Stimulated activated CD4-positive, alpha-beta T cell treated with anti-CD3 and anti-CD28 coated beads, Interleukin-2, amount 100 ng/mL, for 4 hours (primary cell): ENCODE data around the gene MDP1.
"Not testable (repeated sequence)": the region's sequence is repeated elsewhere in the genome, so short reads cannot be mapped to it uniquely, and the experiment has no call there.

ENCODE experiments used
- DNase-seq: peaks from one replicate; pipeline ENCODE4 v3.0.0-alpha.2; 2020; ENCODE audit warnings: low read depth

MDP1 gene

DNA sequence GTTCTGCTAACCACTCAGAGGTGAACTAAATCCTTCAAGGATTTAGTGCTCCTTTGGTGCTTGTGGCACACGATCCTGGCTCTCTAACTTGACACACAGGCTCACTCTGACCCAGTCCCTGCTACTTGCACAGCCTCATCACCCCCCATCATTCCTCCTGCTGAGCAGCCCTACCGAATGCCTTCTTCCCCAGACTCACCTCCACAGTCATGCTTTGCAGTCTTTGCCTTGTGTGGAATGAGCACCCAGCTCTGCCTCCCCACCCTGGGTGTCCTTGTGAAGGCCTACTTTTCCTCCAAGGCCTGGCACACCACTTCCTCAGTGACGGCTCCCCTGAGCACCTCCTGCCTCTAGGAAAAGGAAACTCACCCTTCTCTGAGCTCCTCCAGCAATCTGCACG is 34.5 kb upstream of the MDP1 start:
- DNase-seq = no peak

GRCh38 chr14:24249230-24250021 is 33.6 kb upstream of the MDP1 start:
- DNase-seq = no peak

- DNase-seq = no peak
Measured at GRCh38 chr14:24247422-24247821, 31.6 kb upstream of the MDP1 start.

DNA sequence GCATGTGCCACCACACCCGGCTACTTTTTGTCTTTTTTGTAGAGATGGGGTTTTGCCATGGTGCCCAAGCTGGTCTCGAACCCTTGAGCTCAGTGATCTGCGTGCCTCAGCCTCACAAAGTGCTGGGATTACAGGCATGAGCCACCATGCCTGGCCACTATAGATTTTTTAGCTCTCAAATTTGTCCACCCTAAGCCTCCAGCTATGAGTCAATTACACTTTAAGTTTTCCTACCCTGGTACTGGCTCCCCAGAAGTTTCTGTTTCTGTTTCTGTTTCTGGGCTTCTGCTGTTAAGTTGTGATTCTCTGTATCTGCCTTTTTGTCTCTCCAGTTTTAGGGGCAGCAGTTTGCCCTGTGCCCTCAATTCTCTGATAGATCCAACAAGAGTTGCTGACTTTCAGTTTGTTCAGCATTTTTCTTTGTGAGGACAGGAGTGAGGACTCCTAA is 30.9 kb upstream of the MDP1 start:
- no peak for DNase-seq

DNA sequence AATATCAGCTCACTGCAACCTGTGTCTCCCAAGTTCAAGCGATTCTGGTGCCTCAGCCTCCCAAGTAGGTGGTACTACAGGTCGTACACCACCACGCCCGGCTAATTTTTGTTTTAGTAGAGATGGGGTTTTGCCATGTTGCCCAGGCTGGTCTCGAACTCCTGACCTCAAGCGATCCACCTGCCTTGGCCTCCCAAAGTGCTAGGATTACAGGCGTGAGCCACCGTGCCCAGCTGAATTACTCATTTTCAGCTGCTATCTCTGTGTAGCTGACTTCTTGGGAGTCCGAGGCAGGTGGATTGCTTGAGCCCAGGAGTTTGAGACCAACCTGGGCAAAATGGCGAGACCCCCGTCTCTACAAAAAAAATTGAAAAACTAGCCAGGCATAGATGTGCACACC is 29.5 kb upstream of the MDP1 start:
- DNase-seq = not testable (repeated sequence)

- DNase-seq = no peak
Measured at GRCh38 chr14:24243336-24243836, 27.5 kb upstream of the MDP1 start.

DNA sequence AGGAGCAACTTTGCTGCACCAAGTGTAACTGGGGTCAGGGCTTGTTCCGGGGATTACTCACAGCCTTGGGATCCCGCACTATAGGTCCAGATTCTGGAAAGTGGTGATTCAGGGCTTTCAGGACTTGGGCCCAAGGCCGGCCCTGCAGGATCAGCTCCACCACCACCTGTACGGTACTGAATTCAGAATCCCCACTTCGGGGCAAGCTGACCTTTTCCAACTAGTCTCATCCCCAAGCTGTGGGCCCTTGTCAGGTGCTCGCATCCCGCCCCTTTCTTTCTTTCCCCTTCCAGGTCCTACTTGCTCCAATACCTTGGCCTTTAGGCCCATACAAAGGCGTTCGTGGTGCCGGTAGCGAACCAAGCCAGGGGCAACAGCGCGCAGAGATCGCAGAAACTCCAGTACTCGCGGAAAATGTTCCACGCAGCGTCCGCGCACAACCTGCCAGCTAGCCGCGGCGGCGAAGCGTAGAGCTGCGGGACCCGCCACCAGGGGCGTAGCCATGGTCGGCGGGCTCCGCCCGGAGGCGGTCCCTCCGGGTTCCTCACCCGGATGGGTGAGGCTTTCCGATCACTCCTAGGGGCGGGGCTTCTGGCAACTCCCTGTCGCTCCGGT is 26.1 kb upstream of the MDP1 start:
- peak; percentile 95 for DNase-seq

GRCh38 chr14:24240110-24240918 is 24.4 kb upstream of the MDP1 start:
- DNase-seq = no peak

DNA sequence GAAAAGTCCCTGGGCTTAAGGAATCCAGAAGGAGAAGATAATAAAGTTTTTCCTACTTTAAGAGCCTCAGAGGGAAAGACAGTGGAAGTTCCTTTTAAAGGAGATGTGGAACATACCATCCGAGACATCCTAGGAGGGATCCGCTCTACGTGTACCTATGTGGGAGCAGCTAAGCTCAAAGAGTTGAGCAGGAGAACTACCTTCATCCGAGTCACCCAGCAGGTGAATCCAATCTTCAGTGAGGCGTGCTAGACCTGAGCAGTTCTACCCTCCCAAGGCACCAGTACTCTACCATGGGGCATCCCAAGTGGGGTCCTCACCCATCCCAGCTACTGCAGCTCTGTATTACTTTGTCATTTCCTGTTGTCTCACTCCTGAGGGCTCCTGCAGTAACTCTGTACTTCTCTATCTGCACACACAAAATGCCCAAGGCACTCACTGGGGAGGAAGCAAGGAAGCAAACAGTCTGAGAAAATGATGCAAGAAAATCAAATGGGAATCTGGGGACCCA is 22.7 kb upstream of the MDP1 start:
- no peak for DNase-seq

DNA sequence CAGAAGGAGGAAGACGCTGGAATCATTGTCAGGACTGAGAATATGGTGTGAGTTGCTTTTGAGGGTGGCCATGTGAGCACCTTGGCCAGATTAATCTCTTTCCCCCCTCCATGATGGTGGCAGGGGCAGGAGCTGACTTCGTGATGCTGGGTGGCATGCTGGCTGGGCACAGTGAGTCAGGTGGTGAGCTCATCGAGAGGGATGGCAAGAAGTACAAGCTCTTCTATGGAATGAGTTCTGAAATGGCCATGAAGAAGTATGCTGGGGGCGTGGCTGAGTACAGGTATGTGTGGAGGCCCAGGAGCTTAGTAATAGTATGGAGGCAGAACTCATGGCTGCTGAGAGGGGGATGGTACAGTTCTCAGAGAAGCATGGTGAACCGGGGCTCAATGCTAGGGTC is 22.3 kb upstream of the MDP1 start:
- peak; percentile 36 for DNase-seq

DNA sequence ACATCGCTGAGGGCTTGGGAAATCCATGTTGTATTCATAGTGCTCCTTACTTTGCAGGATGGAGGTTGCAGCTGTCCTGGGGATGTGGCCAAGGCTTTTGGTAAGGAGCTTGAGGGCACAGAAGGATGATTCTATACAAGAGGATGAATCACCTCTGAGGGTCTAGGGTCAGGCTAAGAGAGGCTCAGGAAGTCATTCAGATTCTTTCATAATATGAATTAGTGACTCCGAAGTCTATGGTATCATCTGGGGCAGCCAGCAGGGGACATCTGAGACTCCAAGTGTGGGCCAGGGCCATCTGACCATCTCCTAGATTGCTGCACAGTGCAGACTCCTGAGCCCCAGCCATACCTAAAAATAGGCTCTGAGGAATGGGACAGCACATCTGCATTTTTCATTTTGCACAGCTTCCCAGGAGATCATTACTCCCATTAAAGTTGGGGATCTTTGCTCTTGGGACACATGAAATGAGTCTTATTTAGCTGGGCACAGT is 21.6 kb upstream of the MDP1 start:
- DNase-seq = no peak

GRCh38 chr14:24236689-24237462 is 21.0 kb upstream of the MDP1 start:
- DNase-seq = no peak

DNA sequence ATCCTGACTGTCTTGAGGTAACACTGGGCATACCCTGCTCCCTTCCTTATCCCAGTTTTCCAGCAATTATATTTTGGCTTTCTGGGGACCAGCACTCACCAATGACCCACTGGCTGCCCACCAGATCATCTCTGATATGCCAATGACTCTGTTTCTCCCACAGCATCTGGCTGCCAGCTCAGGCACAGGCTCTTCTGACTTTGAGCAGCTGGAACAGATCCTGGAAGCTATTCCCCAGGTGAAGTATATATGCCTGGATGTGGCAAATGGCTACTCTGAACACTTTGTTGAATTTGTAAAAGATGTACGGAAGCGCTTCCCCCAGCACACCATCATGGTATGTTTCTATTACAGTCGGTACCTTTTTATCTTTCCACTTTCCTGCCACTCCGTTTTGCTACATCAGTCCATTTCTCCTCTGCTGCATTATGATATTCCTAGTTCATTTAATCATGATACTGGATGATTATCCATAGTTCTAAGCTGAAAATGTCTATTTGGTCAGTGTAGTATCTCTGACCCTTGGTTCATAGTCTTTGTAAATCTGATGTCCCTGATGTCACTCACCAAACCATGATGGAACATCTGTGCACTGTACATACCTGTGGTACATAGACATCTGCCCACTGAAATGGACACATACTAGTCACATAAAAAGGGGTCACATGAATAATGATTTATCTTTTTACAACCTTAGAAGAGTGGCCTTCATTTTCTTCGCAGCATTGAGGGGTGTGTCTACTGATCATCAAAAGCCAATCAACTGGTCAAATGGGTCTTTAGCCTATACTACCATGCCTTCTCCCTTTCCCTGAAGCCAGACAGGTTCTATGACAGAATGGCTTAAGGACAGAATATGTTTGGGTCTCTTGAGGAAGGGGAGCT is 20.2 kb upstream of the MDP1 start:
- DNase-seq = no peak

DNA sequence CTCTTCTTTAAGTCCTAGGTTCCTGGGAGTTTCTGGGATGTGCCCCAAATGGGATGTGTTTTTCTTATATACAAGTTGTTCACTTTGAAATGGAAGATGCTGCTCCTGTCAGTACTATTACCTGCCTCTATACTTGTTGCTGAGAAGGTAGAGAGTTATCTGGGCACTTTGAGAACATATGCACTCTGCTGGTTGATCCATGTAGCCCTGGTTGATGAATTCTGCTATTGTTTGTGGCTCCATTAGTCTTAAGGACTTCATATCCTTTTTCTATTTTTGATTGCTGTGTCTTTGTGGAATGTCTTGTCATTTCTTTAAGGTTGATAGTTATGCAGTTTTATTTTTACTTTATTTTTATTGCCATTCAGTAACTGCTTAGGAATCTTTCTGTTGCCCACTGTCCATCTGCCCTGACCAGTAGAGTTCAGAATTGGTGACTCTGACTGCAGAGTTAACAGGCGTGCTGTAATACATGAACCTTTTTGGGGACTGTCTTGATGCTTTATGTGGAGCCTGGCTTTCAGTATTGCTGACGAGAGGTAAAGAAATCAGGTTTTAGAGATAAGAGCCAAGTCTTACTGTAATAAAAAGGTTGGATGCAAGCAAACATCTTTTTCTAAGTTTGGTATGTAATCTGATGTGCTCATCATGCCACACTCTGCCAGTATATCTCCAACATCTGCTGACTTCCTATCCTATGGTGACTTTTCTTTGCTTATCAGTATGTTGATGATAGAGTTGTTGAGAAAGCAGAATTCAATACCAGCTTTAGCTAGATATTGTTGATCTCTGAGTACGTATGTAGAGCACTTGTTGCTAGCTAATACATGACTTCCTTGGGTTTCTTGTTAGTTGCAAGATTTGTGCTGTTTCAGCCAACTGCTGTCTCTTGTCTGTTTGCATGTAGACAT is 18.5 kb upstream of the MDP1 start:
- no peak for DNase-seq

- DNase-seq = no peak
Measured at GRCh38 chr14:24233538-24233866, 17.6 kb upstream of the MDP1 start.

GRCh38 chr14:24232645-24233537 is 17.0 kb upstream of the MDP1 start, which contains the start of gene GMPR2:
Gene GMPR2, plus strand, starts transcription at chr14:24232929. Its CDS starts 325 bp downstream, at chr14:24233254.
- DNase-seq = no peak

DNA sequence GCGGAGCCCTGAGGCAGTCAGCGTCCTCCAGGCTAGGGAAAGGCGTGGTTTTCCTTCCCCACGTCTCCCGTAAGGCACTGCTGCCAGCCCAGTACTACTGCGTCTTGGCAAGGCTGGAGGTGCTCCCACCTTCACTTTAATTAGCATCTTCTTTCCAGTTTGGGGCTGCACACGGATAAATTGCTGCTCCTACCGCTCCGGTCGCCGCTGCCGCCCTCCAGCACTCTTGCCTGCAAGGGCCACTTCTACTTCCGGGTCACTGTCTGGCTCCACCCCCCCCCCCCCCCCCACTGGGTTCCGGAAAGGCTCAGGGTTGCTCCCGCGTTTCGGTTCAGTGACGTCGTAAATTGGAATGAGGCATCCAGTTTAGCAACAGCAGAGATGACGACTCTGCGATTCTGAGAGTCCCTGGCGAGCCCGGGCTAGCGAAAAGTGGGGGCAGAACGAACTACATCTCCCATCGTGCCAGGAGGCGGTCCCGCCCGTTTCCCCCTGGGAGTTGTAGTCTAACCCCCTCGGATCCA is 16.3 kb upstream of the MDP1 start, which contains the start of gene NEDD8:
Gene NEDD8, minus strand, starts transcription at position 247 of the 524 bp plus-strand sequence. Its CDS starts 100 bp downstream, at position 147.
- peak; percentile 87 for DNase-seq
